Coronary artery (tissue), 2 donors: Measurements from ENCODE around the gene USP34.
"Not testable (repeated sequence)": the region's sequence is repeated elsewhere in the genome, so short reads cannot be mapped to it uniquely, and the experiment has no call there.

Experiments used
- DNase-seq: peaks from one replicate; pipeline ENCODE4 v3.0.0-alpha.2; 2017; ENCODE audit warnings: low spot score
- H3K27ac ChIP-seq, 2 donors: fragments of 200-600 bp; sonication (generic); one replicate each; pipeline ENCODE4 v1.5.1; 2016 to 2019
- H3K4me3 ChIP-seq: fragments of 200-600 bp; sonication (generic); 2 replicates; pipeline ENCODE4 v1.5.1; 2016; ENCODE audit warnings: mild to moderate bottlenecking, moderate library complexity
- TF ChIP-seq, protein P1 (sequence below): fragments of 200-600 bp; sonication (generic); IDR thresholded peaks from one replicate; pipeline ENCODE4 v1.5.1; 2019; ENCODE audit warnings: antibody characterized with exemption

USP34 gene

DNA sequence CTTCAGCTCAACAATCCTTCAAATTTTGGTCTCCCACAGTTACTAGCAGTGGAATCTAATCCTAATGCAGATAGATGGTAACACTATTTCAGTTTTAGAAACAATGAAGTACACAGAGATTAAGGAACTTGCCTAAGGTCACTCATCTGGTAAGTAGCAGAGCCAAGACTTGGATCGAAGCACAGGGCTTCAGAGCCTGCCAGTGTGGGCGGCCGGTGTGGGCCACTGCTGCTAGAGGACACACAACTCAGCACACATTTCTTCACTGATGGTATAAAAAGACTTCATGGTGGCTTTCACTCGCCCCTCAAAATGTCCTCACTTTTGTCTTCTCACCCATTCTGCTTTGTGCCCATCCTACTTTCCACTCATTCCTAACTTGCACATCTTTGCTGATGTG is 297.8 kb downstream of the USP34 start:
- no peak overlapping the region for H3K4me3 ChIP-seq
- DNase-seq, result peak; percentile 40

DNA sequence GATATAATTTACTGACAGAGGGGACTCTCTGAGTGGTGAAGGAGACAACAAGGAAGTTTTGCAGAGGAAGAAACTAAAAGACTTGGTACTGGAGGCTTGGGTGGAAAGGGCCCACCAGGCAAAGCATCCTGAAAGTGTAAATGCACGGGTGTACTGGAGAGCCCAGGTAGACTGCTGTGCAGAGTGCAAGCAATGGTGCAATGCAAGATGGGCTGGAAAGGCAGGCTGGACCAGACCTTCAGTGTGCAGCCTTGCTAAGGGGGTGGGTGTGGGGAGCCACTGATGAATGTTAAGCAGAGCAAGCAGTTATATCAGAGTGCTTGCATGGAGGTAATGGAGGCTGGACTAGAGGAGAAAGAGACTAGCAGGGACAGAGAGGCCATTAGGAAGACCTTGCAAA is 298.2 kb downstream of the USP34 start:
- TF ChIP-seq, protein P1, sequence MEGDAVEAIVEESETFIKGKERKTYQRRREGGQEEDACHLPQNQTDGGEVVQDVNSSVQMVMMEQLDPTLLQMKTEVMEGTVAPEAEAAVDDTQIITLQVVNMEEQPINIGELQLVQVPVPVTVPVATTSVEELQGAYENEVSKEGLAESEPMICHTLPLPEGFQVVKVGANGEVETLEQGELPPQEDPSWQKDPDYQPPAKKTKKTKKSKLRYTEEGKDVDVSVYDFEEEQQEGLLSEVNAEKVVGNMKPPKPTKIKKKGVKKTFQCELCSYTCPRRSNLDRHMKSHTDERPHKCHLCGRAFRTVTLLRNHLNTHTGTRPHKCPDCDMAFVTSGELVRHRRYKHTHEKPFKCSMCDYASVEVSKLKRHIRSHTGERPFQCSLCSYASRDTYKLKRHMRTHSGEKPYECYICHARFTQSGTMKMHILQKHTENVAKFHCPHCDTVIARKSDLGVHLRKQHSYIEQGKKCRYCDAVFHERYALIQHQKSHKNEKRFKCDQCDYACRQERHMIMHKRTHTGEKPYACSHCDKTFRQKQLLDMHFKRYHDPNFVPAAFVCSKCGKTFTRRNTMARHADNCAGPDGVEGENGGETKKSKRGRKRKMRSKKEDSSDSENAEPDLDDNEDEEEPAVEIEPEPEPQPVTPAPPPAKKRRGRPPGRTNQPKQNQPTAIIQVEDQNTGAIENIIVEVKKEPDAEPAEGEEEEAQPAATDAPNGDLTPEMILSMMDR, result no peak
- Histone ChIP-seq H3K27ac (no peak overlapping the region), H3K4me3 (no peak overlapping the region)
- DNase-seq, result peak; percentile 54

More for the DNA sequence above, 297.8 kb downstream of the USP34 start:
- no peak overlapping the region for H3K27ac ChIP-seq
- TF ChIP-seq, protein P1, result no peak

DNA sequence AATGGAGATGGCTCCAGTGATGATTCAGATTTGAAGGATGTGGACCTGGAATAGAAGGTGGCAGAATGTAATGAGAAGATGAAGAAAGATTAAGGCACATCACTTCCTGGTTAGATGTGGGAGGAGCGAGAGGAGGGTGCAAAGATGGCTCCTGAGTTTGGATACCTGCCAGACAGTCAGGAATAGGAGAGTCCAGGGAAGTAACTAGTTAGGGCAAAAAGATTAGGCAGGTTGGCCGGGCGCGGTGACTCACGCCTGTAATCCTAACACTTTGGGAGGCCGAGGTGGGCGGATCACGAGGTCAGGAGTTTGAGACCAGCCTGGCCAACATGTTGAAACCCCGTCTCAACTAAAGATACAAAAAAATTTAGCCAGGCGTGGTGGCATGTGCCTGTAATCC is 303.3 kb downstream of the USP34 start:
- TF ChIP-seq, protein P1, result no peak
- H3K27ac ChIP-seq, result no peak overlapping the region
- H3K4me3 ChIP-seq, result no peak overlapping the region
- no peak for DNase-seq

DNA sequence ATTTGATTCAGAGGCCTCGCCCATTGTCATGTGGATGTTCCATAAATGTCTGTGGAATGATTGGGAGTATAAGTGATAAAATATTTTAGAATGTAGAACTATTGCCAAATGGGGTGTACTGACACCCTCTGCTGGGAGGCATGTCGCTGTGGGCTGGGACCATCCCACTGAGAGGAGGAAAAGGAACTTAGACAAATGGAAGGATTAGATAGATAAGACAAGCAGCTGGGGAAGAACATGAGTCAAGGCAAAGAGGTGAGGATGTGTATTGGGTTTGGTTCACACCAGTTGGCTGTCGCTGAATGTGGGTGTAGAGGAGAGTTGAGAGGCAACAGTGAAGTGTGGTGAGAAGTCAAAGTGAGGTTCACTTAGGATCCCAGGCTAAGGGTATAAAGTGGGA is 304.9 kb downstream of the USP34 start:
- H3K27ac ChIP-seq, result no peak overlapping the region

DNA sequence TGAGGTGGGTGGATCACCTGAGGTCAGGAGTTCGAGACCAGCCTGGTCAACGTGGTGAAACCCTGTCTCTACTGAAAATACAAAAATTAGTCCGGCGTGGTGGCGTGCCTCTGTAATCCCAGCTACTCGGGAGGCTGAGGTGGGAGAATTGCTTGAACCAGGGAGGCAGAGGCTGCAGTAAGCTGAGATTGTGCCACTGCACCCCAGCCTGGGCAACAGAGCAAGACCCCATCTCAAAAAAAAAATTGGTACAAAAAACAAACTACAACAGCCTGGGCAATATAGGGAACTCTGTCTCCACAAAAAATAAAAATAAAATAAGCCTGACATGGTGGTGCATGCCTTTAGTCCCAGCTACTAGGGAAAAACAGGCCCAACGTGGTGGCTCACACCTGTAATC is 305.8 kb downstream of the USP34 start:
- not testable (repeated sequence) for DNase-seq, H3K4me3 ChIP-seq, H3K27ac ChIP-seq

More for the DNA sequence above, 304.9 kb downstream of the USP34 start:
- no peak overlapping the region for H3K4me3 ChIP-seq
- no peak for DNase-seq
- TF ChIP-seq, protein P1, result no peak

DNA sequence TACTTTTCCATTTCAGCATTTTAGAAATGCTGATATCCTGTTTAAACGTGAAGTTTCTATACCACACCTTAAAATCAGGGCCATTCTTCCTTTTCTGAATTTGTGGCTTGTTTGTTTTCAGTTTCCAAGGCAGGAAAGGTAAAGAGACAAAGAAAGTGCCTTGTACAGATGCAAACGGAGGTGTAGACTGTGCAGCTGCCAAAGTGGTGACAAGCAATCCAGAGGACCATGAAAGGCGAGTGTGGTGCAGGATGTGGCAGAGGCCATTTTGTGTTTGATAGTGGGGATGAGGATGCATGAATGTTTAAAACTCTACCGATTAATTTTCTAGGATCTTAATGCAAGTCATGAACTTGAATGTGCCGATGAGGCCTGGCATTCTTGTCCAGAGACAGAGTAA is 308.2 kb downstream of the USP34 start:
- TF ChIP-seq, protein P1, result no peak
- DNase-seq, result no peak
- no peak overlapping the region for H3K27ac ChIP-seq
- no peak overlapping the region for H3K4me3 ChIP-seq

DNA sequence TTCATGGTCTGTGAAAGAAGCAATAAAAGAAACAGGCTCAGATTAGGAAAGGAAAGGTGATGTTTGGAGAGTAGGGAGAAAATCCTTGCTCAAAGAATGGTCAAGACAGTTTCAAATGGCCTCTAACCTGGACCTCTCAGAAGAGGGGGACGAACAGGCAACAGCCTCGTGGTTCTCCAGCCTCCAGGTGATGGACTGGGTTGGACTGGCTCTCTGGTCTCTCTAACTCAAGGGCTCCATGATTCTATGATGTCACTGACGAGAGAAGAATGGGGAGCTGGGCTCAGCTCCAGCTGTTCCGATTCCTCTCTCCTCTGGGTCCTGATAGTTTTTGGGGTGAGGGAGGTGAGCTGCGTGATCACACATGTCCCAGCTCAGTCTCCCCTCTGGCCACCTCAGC is 309.0 kb downstream of the USP34 start, which contains the start of gene C2orf74:
Gene C2orf74, plus strand, starts transcription at position 301 of the 400 bp plus-strand sequence. CDS start 327 bp downstream, outside the sequence.
- no peak within 1 kb of the TSS for H3K4me3 ChIP-seq
- DNase-seq, result no peak
- no peak within 1 kb of the TSS for H3K27ac ChIP-seq
- TF ChIP-seq, protein P1, result no peak
